Stimulated activated naive B cell treated with anti-CD40 and anti-IgM and Interleukin-4, amounts not matched to agents 10 μg/mL and 1 μg/mL and 100 μg/mL, for 72 hours (primary cell): ENCODE data around the gene CDH23.

Experiments used
- ATAC-seq, 2 donors: fragments of 150-1000 bp; cut with Tn5 transposase; replicated peaks; 2 replicates each; pipeline ENCODE4 v1.10.0; 2021; ENCODE audit warnings: moderate library complexity in 1 of 2
- DNase-seq: peaks from one replicate; pipeline ENCODE4 v3.0.0; 2021
- H3K27ac Mint-ChIP-seq: one replicate; pipeline ENCODE4 v1.8.0; 2022; ENCODE audit warnings: mild to moderate bottlenecking, mixed read lengths
- H3K27me3 Mint-ChIP-seq, 2 donors: one replicate each; pipeline ENCODE4 v1.8.0; 2022; ENCODE audit warnings: mixed read lengths in 2 of 2
- H3K36me3 Mint-ChIP-seq, 2 donors: one replicate each; pipeline ENCODE4 v1.8.0; 2022; ENCODE audit warnings: mixed read lengths in 2 of 2, mild to moderate bottlenecking in 1 of 2
- H3K4me1 Mint-ChIP-seq, 2 donors: one replicate each; pipeline ENCODE4 v1.8.0; 2022; ENCODE audit warnings: mixed read lengths in 2 of 2, mild to moderate bottlenecking in 1 of 2
- H3K4me3 Mint-ChIP-seq, 2 donors: one replicate each; pipeline ENCODE4 v1.8.0; 2022; ENCODE audit warnings: mild to moderate bottlenecking in 2 of 2, mixed read lengths in 2 of 2, moderate library complexity in 1 of 2
- H3K9me3 Mint-ChIP-seq, 2 donors: one replicate each; pipeline ENCODE4 v1.8.0; 2022; ENCODE audit warnings: mixed read lengths in 2 of 2, mild to moderate bottlenecking in 1 of 2

CDH23 gene

DNA sequence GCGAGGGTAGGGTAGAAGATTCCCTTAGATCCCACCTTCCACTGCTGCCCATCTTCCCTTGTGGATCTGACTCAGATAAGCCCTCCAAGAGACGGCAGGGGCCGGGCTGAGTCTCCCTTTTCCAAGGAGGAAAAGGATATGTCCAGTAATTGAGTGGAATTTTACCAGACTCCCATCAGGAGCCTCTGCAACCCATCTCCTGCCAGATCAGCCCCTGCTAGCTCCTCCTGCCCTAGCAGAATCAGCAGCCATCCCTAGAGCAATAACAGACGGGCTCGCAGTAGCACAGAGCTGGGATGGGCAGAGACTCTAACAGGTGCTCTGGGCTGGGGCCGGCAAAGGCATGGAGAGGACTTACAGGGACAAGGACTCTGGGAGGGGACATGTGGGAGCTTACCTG, 249.3 kb downstream of the CDH23 start:
- ATAC-seq (no peak), DNase-seq (no peak)
- Mint-ChIP-seq H3K27me3 (peaks cover 0 to 3% of the 10 kb centered on the region in 2 donors), H3K4me1 (peaks cover 32 to 36% of the 10 kb centered on the region in 2 donors), H3K4me3 (no peak overlapping the region), H3K36me3 (no peaks in the 10 kb centered on the region), H3K9me3 (no peaks in the 10 kb centered on the region), H3K27ac (no peak overlapping the region)

- ATAC-seq (no peak), DNase-seq (no peak)
- H3K4me3 Mint-ChIP-seq = no peak overlapping the region
- H3K27me3 Mint-ChIP-seq = no peaks in the 10 kb centered on the region
- no peaks in the 10 kb centered on the region for H3K36me3 Mint-ChIP-seq
- H3K9me3 Mint-ChIP-seq = no peaks in the 10 kb centered on the region
- H3K4me1 Mint-ChIP-seq = peaks cover 34 to 36% of the 10 kb centered on the region in 2 donors
- no peak overlapping the region for H3K27ac Mint-ChIP-seq
These were observed 250.0 kb downstream of the CDH23 start for GRCh38 chr10:71646592-71647292.

- H3K27me3 Mint-ChIP-seq = no peaks in the 10 kb centered on the region
- DNase-seq (no peak), ATAC-seq (no peak)
- no peak overlapping the region for H3K27ac Mint-ChIP-seq
- no peak overlapping the region for H3K4me3 Mint-ChIP-seq
- peaks cover 33 to 36% of the 10 kb centered on the region in 2 donors for H3K4me1 Mint-ChIP-seq
- no peaks in the 10 kb centered on the region for H3K36me3 Mint-ChIP-seq
- no peaks in the 10 kb centered on the region for H3K9me3 Mint-ChIP-seq
These were observed 251.0 kb downstream of the CDH23 start for GRCh38 chr10:71647526-71648253.

GRCh38 chr10:71648254-71648932, 251.7 kb downstream of the CDH23 start:
- no peaks in the 10 kb centered on the region for H3K36me3 Mint-ChIP-seq
- peak overlapping the region; percentile 3 for H3K27ac Mint-ChIP-seq
- ATAC-seq (no peak), DNase-seq (no peak)
- H3K27me3 Mint-ChIP-seq = peaks cover 0 to 6% of the 10 kb centered on the region in 2 donors
- no peak overlapping the region for H3K4me3 Mint-ChIP-seq
- H3K4me1 Mint-ChIP-seq = peaks cover 34 to 35% of the 10 kb centered on the region in 2 donors
- no peaks in the 10 kb centered on the region for H3K9me3 Mint-ChIP-seq

- no peaks in the 10 kb centered on the region for H3K9me3 Mint-ChIP-seq
- peaks cover 0 to 7% of the 10 kb centered on the region in 2 donors for H3K27me3 Mint-ChIP-seq
- H3K27ac Mint-ChIP-seq = no peak overlapping the region
- peaks cover 28 to 30% of the 10 kb centered on the region in 2 donors for H3K4me1 Mint-ChIP-seq
- ATAC-seq (no peak), DNase-seq (no peak)
- H3K4me3 Mint-ChIP-seq = no peak overlapping the region
- no peaks in the 10 kb centered on the region for H3K36me3 Mint-ChIP-seq
These were observed 252.2 kb downstream of the CDH23 start for GRCh38 chr10:71648933-71649320.

DNA sequence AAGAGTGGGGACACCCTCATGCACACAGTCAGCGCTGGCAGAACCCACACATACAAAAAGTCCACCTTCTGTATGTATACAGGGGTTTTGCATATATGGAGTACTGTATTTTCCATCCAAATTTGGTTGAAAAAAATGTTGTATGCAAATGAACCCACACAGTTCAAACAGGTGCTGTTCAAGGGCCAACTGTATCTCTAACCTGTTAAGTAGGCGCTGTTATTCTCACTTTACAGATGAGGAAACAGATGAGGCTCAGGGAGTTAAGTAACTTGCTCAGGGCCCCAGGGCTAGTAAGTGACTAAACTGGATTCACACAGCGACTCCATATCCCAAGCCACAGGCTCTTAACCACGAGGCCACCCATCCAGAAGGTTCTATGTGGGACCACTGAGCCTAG, 252.9 kb downstream of the CDH23 start:
- ATAC-seq (peak; percentile 40 to 52), DNase-seq (no peak)
- H3K9me3 Mint-ChIP-seq = no peaks in the 10 kb centered on the region
- peaks cover 21 to 25% of the 10 kb centered on the region in 2 donors for H3K4me1 Mint-ChIP-seq
- H3K27me3 Mint-ChIP-seq = peaks cover 0 to 7% of the 10 kb centered on the region in 2 donors
- no peak overlapping the region for H3K27ac Mint-ChIP-seq
- no peaks in the 10 kb centered on the region for H3K36me3 Mint-ChIP-seq
- no peak overlapping the region for H3K4me3 Mint-ChIP-seq

GRCh38 chr10:71650397-71650796, 253.7 kb downstream of the CDH23 start:
- H3K36me3 Mint-ChIP-seq = no peaks in the 10 kb centered on the region
- peaks cover 14 to 17% of the 10 kb centered on the region in 2 donors for H3K4me1 Mint-ChIP-seq
- H3K27me3 Mint-ChIP-seq = peaks cover 4 to 7% of the 10 kb centered on the region in 2 donors
- no peak for ATAC-seq
- H3K9me3 Mint-ChIP-seq = no peaks in the 10 kb centered on the region
- no peak for DNase-seq
- H3K4me3 Mint-ChIP-seq = no peak overlapping the region
- no peak overlapping the region for H3K27ac Mint-ChIP-seq

DNA sequence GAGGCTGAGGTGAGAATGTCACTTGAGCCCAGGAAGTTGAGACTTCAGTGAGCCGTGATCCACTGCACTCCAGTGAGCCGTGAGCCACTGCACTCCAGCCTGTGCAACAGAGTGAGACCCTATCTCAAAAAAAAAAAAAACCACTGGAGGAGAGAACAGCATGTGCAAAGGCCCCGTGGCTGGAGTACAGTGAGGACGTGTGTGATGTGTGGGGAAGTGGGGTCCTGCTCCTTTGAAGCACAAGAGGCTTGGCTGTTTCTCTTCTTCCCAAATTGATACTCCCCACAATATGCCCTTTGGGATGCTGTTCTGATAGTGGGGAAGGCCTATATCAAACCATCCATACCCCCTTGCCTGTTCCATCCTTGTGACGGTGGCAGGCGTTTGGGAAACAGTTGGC, 254.7 kb downstream of the CDH23 start:
- Mint-ChIP-seq H3K9me3 (no peaks in the 10 kb centered on the region), H3K27me3 (peaks cover 4 to 7% of the 10 kb centered on the region in 2 donors)
- ATAC-seq = no peak

DNA sequence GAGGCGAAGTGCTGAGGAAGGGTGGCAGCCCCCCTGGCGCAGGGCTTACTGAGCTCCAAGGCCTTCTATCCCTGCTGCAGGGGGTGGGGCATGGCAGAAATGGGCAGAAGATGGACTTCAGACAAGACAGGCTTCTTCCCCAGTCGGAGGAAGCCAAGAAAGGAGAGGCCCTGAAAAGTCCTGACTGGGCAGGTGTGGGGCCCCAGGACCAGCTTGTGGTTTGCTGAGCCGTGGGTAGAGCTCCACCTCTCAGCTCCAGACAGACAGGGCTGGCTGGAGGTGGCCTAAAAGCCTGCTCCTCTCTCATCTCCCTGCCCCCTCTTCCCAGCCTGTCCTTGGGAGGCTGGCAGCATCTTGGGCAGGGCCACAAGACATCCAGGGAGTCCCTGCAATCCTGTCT, 255.2 kb downstream of the CDH23 start:
- Mint-ChIP-seq H3K4me3 (no peak overlapping the region), H3K27ac (no peak overlapping the region), H3K9me3 (no peaks in the 10 kb centered on the region), H3K4me1 (peaks cover 10 to 12% of the 10 kb centered on the region in 2 donors), H3K27me3 (peaks cover 4 to 7% of the 10 kb centered on the region in 2 donors), H3K36me3 (no peaks in the 10 kb centered on the region)
- no peak for ATAC-seq
- no peak for DNase-seq

More for the DNA sequence above, 254.7 kb downstream of the CDH23 start:
- Mint-ChIP-seq H3K4me1 (peaks cover 10 to 12% of the 10 kb centered on the region in 2 donors), H3K4me3 (no peak overlapping the region), H3K27ac (no peak overlapping the region), H3K36me3 (no peaks in the 10 kb centered on the region)
- no peak for DNase-seq

GRCh38 chr10:71653044-71653443, 256.3 kb downstream of the CDH23 start:
- no peak overlapping the region for H3K27ac Mint-ChIP-seq
- DNase-seq = no peak
- peaks cover 10 to 12% of the 10 kb centered on the region in 2 donors for H3K4me1 Mint-ChIP-seq
- no peaks in the 10 kb centered on the region for H3K36me3 Mint-ChIP-seq
- H3K9me3 Mint-ChIP-seq = no peaks in the 10 kb centered on the region
- no peak for ATAC-seq
- peaks cover 4 to 8% of the 10 kb centered on the region in 2 donors for H3K27me3 Mint-ChIP-seq
- H3K4me3 Mint-ChIP-seq = no peak overlapping the region

DNA sequence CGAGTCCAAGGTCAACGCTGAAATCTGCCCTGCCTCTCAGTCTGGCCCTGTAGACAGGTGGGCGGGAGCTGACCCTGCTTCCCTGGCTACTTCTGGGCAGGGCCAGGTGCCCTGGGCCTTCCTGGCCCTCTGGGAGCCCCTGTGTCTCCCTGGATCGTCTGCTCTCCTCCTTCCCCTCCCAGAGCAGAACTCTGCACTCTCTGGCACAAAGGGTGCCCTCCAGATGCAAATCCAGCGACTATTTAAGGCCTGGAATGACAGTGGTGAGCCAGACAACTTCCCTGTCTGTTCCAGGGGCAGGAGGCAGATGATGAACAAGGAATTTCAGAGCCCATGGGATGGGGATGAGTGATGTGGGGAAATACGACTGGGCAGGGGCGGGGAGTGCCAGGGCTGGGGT, 259.5 kb downstream of the CDH23 start:
- ATAC-seq (no peak), DNase-seq (no peak)
- Mint-ChIP-seq H3K9me3 (peaks cover 2 to 4% of the 10 kb centered on the region in 2 donors), H3K36me3 (no peaks in the 10 kb centered on the region), H3K27ac (no peak overlapping the region), H3K4me1 (peaks cover 0 to 9% of the 10 kb centered on the region in 2 donors), H3K27me3 (peaks cover 4 to 13% of the 10 kb centered on the region in 2 donors), H3K4me3 (no peak overlapping the region)

GRCh38 chr10:71657604-71658466, 261.1 kb downstream of the CDH23 start:
- DNase-seq (no peak), ATAC-seq (no peak)
- Mint-ChIP-seq H3K9me3 (peaks cover 2 to 4% of the 10 kb centered on the region in 2 donors), H3K4me1 (peaks cover 0 to 6% of the 10 kb centered on the region in 2 donors), H3K36me3 (no peaks in the 10 kb centered on the region), H3K27me3 (peaks cover 4 to 13% of the 10 kb centered on the region in 2 donors), H3K27ac (no peak overlapping the region), H3K4me3 (no peak overlapping the region)

GRCh38 chr10:71658467-71658745, 261.7 kb downstream of the CDH23 start:
- DNase-seq (no peak), ATAC-seq (no peak)
- Mint-ChIP-seq H3K4me3 (no peak overlapping the region), H3K4me1 (peaks cover 0 to 2% of the 10 kb centered on the region in 2 donors), H3K27ac (no peak overlapping the region), H3K36me3 (no peaks in the 10 kb centered on the region), H3K27me3 (peaks cover 4 to 12% of the 10 kb centered on the region in 2 donors), H3K9me3 (peaks cover 2 to 4% of the 10 kb centered on the region in 2 donors)

DNA sequence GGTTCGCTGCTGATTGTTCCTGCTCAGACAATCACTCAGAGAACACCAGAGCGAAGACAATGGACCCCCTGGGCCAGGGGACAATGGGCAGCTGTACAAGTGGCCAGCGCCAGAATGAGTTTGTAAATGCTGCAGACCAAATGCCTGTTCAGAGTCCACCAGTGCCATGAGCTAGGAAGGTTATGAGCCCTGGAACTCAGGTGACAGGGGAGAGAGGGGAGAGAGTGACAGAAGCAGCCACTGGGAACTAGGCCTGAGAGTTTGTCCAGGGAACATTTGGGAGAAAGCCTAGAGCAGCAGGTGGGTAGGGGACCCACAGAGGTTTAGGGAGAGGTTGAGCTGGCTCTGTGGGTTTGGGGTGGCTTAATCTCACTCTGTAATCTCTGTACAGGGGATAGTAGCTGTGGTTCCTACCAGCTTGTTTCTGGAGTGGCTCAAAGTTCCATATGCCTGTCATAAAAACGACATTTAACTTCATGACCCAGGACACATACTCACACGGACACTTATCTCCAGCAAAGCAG, 262.5 kb downstream of the CDH23 start:
- Mint-ChIP-seq H3K4me1 (peaks cover 0 to 2% of the 10 kb centered on the region in 2 donors), H3K27me3 (peaks cover 4 to 14% of the 10 kb centered on the region in 2 donors), H3K27ac (no peak overlapping the region), H3K36me3 (no peaks in the 10 kb centered on the region), H3K4me3 (no peak overlapping the region), H3K9me3 (peaks cover 2 to 4% of the 10 kb centered on the region in 2 donors)
- no peak for DNase-seq
- no peak for ATAC-seq
